BE2C (cell line): ENCODE measurements around the gene TMEM174.

ENCODE experiments used
- DNase-seq: peaks from one replicate; pipeline ENCODE4 v3.0.0-alpha.2; 2020
- H3K27me3 ChIP-seq: fragments of 250-450 bp; sonication (Bioruptor Pico); 2 replicates; pipeline ENCODE4 v1.5.1; 2020; ENCODE audit warnings: mild to moderate bottlenecking
- H3K36me3 ChIP-seq: fragments of 250-450 bp; sonication (Bioruptor Pico); 2 replicates; pipeline ENCODE4 v1.5.1; 2020; ENCODE audit warnings: mild to moderate bottlenecking
- H3K4me1 ChIP-seq: fragments of 250-450 bp; sonication (Bioruptor Pico); 2 replicates; pipeline ENCODE4 v1.5.1; 2020
- H3K4me3 ChIP-seq: 2 replicates; pipeline ENCODE4 v1.5.1; 2011; ENCODE audit warnings: low read depth, low read length
- H3K9me3 ChIP-seq: fragments of 250-450 bp; sonication (Bioruptor Pico); 2 replicates; pipeline ENCODE4 v1.5.1; 2020
- CTCF ChIP-seq: IDR thresholded peaks from 2 replicates; pipeline ENCODE4 v1.5.1; 2012; ENCODE audit warnings: mild to moderate bottlenecking, low read depth, low read length

TMEM174 gene

GRCh38 chr5:73221161-73221560 lies 48.2 kb downstream of the TMEM174 start:
- peaks cover 89% of the 10 kb centered on the region for H3K27me3 ChIP-seq
- H3K9me3 ChIP-seq: no peaks in the 10 kb centered on the region
- H3K4me3 ChIP-seq: no peak overlapping the region
- no peaks in the 10 kb centered on the region for H3K4me1 ChIP-seq
- DNase-seq: no peak
- TF ChIP-seq CTCF: no peak
- no peaks in the 10 kb centered on the region for H3K36me3 ChIP-seq

GRCh38 chr5:73221726-73222125 lies 48.7 kb downstream of the TMEM174 start:
- no peaks in the 10 kb centered on the region for H3K9me3 ChIP-seq
- H3K27me3 ChIP-seq: peaks cover 89% of the 10 kb centered on the region
- no peak for TF ChIP-seq CTCF
- no peaks in the 10 kb centered on the region for H3K4me1 ChIP-seq
- no peaks in the 10 kb centered on the region for H3K36me3 ChIP-seq
- DNase-seq: no peak
- no peak overlapping the region for H3K4me3 ChIP-seq

- no peaks in the 10 kb centered on the region for H3K9me3 ChIP-seq
- no peak for DNase-seq
- no peak for TF ChIP-seq CTCF
- no peak overlapping the region for H3K4me3 ChIP-seq
- no peaks in the 10 kb centered on the region for H3K4me1 ChIP-seq
- peaks cover 87% of the 10 kb centered on the region for H3K27me3 ChIP-seq
- H3K36me3 ChIP-seq: no peaks in the 10 kb centered on the region
These were observed 49.2 kb downstream of the TMEM174 start for GRCh38 chr5:73222173-73222572.
